Measurements from ENCODE around the gene KRT74.

DNA sequence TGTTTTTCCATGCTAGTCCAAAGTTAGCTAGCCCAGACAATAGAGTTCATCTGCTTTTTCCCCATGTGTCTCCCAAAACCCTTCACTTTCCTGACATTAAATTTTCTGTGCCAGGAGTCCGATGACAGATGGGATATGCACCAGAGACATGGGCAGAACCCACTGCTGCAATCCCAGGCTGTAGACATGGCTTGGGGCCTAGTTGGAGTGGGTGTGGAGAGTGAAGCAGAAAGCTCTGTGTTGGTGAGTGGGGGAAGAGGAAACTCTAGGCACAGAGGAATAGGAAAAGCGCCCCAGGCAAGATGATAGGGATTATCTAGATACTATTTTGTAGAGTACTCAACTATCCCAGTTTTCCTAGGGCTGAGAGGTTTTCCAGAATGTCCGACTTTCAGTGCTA is 4.8 kb upstream of the KRT74 start:
- TF ChIP-seq, protein P1, sequence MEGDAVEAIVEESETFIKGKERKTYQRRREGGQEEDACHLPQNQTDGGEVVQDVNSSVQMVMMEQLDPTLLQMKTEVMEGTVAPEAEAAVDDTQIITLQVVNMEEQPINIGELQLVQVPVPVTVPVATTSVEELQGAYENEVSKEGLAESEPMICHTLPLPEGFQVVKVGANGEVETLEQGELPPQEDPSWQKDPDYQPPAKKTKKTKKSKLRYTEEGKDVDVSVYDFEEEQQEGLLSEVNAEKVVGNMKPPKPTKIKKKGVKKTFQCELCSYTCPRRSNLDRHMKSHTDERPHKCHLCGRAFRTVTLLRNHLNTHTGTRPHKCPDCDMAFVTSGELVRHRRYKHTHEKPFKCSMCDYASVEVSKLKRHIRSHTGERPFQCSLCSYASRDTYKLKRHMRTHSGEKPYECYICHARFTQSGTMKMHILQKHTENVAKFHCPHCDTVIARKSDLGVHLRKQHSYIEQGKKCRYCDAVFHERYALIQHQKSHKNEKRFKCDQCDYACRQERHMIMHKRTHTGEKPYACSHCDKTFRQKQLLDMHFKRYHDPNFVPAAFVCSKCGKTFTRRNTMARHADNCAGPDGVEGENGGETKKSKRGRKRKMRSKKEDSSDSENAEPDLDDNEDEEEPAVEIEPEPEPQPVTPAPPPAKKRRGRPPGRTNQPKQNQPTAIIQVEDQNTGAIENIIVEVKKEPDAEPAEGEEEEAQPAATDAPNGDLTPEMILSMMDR (IDR thresholded peaks at IDR 0.05): no peak
- no peak for TF ChIP-seq POLR2A (IDR thresholded peaks at IDR 0.05)

Measured in Peyer's patch (tissue), 4 donors.